Dermis lymphatic vessel endothelial cell (primary cell): ENCODE measurements around the gene SLC25A3. TPM values are rescaled to one million over a fixed set of nuclear protein-coding genes. Genes with fewer than 3 reads are reported as not detected.

Experiments used
- total RNA-seq: library from RNA; depleted of rRNA; stranded (reverse); fragments of >200 nt; gene quantifications from 2 replicates; pipeline ENCODE4 v1.2.1, GENCODE V29; 2014

Gene SLC25A3
- total RNA-seq = 480 and 587 TPM in 2 replicates

GRCh38 chr12:98593351-98594049 lies at the start of gene SLC25A3:
Gene SLC25A3, plus strand, starts transcription at chr12:98593686. Its CDS starts 293 bp downstream, at chr12:98593979.

GRCh38 chr12:98644712-98645571 lies 51.5 kb downstream of the SLC25A3 start, which contains the start of the genes APAF1 and IKBIP:
Gene APAF1, plus strand, starts transcription at chr12:98645290. Its CDS starts 3,070 bp downstream, at chr12:98648360.
Gene IKBIP, minus strand, starts transcription at chr12:98644788. Its CDS starts 87 bp downstream, at chr12:98644701.

Other genes starting within 250 kb of the SLC25A3 start
- 40.2 and 69.5 TPM in 2 replicates for gene TMPO, start 78.1 kb upstream of the SLC25A3 start, total RNA-seq
- gene IKBIP, start 51.1 kb downstream of the SLC25A3 start, total RNA-seq = 20.7 and 26.6 TPM in 2 replicates
- 18.2 and 28.4 TPM in 2 replicates for gene APAF1, start 51.6 kb downstream of the SLC25A3 start, total RNA-seq